SK-N-SH treated with all-trans-retinoic acid at 6 μM for 48 hours (cell line): ENCODE results near the gene UCN.

Source experiments
- ATAC-seq: fragments of 200-7000 bp; cut with Tn5 transposase; 3 replicates; pipeline ENCODE4 v1.9.1; 2020; ENCODE audit warnings: mild to moderate bottlenecking, moderate library complexity
- ARNTL ChIP-seq: fragments of 450-650 bp; formaldehyde crosslinking; IDR thresholded peaks from 2 replicates; pipeline ENCODE4 v1.5.0; 2020; ENCODE audit warnings: low read depth, mild to moderate bottlenecking, moderate library complexity, borderline replicate concordance
- BACH2 ChIP-seq: fragments of 250-450 bp; sonication (Bioruptor Pico); IDR thresholded peaks from 2 replicates; pipeline ENCODE4 v1.9.0; 2021; ENCODE audit warnings: mild to moderate bottlenecking, borderline replicate concordance
- CSDC2 ChIP-seq: fragments of 250-450 bp; sonication (Bioruptor Pico); IDR thresholded peaks from 2 replicates; pipeline ENCODE4 v1.5.0; 2020; ENCODE audit warnings: mild to moderate bottlenecking, moderate library complexity
- ESRRG ChIP-seq: fragments of 250-450 bp; sonication (Bioruptor Pico); IDR thresholded peaks from 2 replicates; pipeline ENCODE4 v1.6.1; 2021; ENCODE audit warnings: mild to moderate bottlenecking
- GLIS3 ChIP-seq: fragments of 250-450 bp; sonication (Bioruptor Pico); IDR thresholded peaks from 2 replicates; pipeline ENCODE4 v1.5.0; 2020; ENCODE audit warnings: mild to moderate bottlenecking, moderate library complexity
- ISL1 ChIP-seq: fragments of 250-450 bp; sonication (Bioruptor Pico); IDR thresholded peaks from 2 replicates; pipeline ENCODE4 v2.1.2; 2022; ENCODE audit warnings: mild to moderate bottlenecking, moderate library complexity
- OSR1 ChIP-seq: fragments of 250-450 bp; sonication (Bioruptor Pico); IDR thresholded peaks from 2 replicates; pipeline ENCODE4 v1.8.0; 2022; ENCODE audit warnings: moderate library complexity, mild to moderate bottlenecking, inconsistent platforms
- PATZ1 ChIP-seq: fragments of 250-450 bp; sonication (Bioruptor Pico); IDR thresholded peaks from 2 replicates; pipeline ENCODE4 v1.8.0; 2020; ENCODE audit warnings: mild to moderate bottlenecking, moderate library complexity, borderline replicate concordance
- POU6F1 ChIP-seq: fragments of 250-450 bp; sonication (Bioruptor Pico); IDR thresholded peaks from 2 replicates; pipeline ENCODE4 v1.8.0; 2021; ENCODE audit warnings: low read depth, mild to moderate bottlenecking, moderate library complexity, borderline replicate concordance
- PPARA ChIP-seq: fragments of 250-450 bp; sonication (Bioruptor Pico); IDR thresholded peaks from 2 replicates; pipeline ENCODE4 v1.5.0; 2020; ENCODE audit warnings: mild to moderate bottlenecking, borderline replicate concordance
- RARB ChIP-seq: fragments of 250-450 bp; sonication (Bioruptor Pico); IDR thresholded peaks from 2 replicates; pipeline ENCODE4 v1.8.0; 2021; ENCODE audit warnings: mild to moderate bottlenecking, moderate library complexity
- SNAI2 ChIP-seq: fragments of 250-450 bp; sonication (Bioruptor Pico); IDR thresholded peaks from 2 replicates; pipeline ENCODE4 v1.5.0; 2020; ENCODE audit warnings: mild to moderate bottlenecking, moderate library complexity
- TCF4 ChIP-seq: fragments of 250-450 bp; sonication (Bioruptor Pico); IDR thresholded peaks from 2 replicates; pipeline ENCODE4 v1.8.0; 2021; ENCODE audit warnings: mild to moderate bottlenecking, moderate library complexity, borderline replicate concordance
- TOX ChIP-seq: fragments of 250-450 bp; sonication (Bioruptor Pico); IDR thresholded peaks from 2 replicates; pipeline ENCODE4 v1.8.0; 2021; ENCODE audit warnings: mild to moderate bottlenecking, moderate library complexity, borderline replicate concordance
- ZFP3 ChIP-seq: fragments of 250-450 bp; sonication (Bioruptor Pico); IDR thresholded peaks from 2 replicates; pipeline ENCODE4 v1.5.0; 2020; ENCODE audit warnings: mild to moderate bottlenecking, moderate library complexity
- ZFP30 ChIP-seq: fragments of 450-650 bp; formaldehyde crosslinking; IDR thresholded peaks from 2 replicates; pipeline ENCODE4 v1.5.0; 2022; ENCODE audit warnings: mild to moderate bottlenecking, moderate library complexity
- ZNF565 ChIP-seq: fragments of 450-650 bp; formaldehyde crosslinking; conservative IDR thresholded peaks from 2 replicates; pipeline ENCODE4 v1.5.0; 2020; ENCODE audit warnings: low read depth, mild to moderate bottlenecking, moderate library complexity
- ZNF70 ChIP-seq: fragments of 450-650 bp; formaldehyde crosslinking; IDR thresholded peaks from 2 replicates; pipeline ENCODE4 v1.5.0; 2020; ENCODE audit warnings: mild to moderate bottlenecking, moderate library complexity
- ZNF8 ChIP-seq: fragments of 450-650 bp; formaldehyde crosslinking; IDR thresholded peaks from 2 replicates; pipeline ENCODE4 v1.5.0; 2020; ENCODE audit warnings: mild to moderate bottlenecking, moderate library complexity
- TF ChIP-seq, protein P1 (sequence below): fragments of 250-450 bp; sonication (Bioruptor Pico); IDR thresholded peaks from 2 replicates; pipeline ENCODE4 v1.5.1; 2021; ENCODE audit warnings: mild to moderate bottlenecking, moderate library complexity
- TF ChIP-seq, protein P2 (sequence below): fragments of 250-450 bp; sonication (Bioruptor Pico); IDR thresholded peaks from 2 replicates; pipeline ENCODE4 v1.5.0; 2020; ENCODE audit warnings: mild to moderate bottlenecking, moderate library complexity

Gene UCN

GRCh38 chr2:27350106-27350693 is 42.0 kb upstream of the UCN start:
- TF ChIP-seq GLIS3 (CRISPR knock-in tag) (no peak), TCF4 (CRISPR knock-in tag) (no peak), ZNF565 (no peak)
- no peak for ATAC-seq

DNA sequence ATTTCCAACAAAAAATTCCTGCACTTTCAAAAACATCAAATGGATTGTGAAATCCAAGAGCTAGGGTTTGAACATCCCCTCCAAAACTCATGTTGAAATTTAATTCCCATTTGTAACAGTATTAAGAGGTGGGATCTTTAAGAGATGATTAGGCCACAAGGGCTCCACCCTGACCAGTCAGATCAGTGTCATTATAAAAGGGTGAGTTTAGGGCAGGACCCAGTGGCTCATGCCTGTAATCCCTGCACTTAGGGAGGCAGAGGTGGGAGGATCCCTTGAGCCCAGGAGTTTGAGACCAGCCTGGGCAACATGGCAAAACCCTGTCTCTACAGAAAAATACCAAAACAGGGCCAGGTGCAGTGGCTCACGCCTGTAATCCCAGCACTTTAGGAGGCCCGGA is 39.4 kb upstream of the UCN start:
- TF ChIP-seq TCF4 (CRISPR knock-in tag) (no peak), BACH2 (CRISPR knock-in tag) (no peak), ZFP3 (CRISPR knock-in tag) (no peak), ESRRG (CRISPR knock-in tag) (no peak), TOX (no peak), ZFP30 (CRISPR knock-in tag) (no peak), ZNF565 (no peak), GLIS3 (CRISPR knock-in tag) (no peak), POU6F1 (no peak), OSR1 (CRISPR knock-in tag) (no peak), PPARA (CRISPR knock-in tag) (no peak), ISL1 (CRISPR knock-in tag) (no peak), ZNF8 (CRISPR knock-in tag) (no peak)
- TF ChIP-seq, protein P1, sequence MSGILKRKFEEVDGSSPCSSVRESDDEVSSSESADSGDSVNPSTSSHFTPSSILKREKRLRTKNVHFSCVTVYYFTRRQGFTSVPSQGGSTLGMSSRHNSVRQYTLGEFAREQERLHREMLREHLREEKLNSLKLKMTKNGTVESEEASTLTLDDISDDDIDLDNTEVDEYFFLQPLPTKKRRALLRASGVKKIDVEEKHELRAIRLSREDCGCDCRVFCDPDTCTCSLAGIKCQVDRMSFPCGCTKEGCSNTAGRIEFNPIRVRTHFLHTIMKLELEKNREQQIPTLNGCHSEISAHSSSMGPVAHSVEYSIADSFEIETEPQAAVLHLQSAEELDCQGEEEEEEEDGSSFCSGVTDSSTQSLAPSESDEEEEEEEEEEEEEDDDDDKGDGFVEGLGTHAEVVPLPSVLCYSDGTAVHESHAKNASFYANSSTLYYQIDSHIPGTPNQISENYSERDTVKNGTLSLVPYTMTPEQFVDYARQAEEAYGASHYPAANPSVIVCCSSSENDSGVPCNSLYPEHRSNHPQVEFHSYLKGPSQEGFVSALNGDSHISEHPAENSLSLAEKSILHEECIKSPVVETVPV (CRISPR knock-in tag), result no peak
- TF ChIP-seq, protein P2, sequence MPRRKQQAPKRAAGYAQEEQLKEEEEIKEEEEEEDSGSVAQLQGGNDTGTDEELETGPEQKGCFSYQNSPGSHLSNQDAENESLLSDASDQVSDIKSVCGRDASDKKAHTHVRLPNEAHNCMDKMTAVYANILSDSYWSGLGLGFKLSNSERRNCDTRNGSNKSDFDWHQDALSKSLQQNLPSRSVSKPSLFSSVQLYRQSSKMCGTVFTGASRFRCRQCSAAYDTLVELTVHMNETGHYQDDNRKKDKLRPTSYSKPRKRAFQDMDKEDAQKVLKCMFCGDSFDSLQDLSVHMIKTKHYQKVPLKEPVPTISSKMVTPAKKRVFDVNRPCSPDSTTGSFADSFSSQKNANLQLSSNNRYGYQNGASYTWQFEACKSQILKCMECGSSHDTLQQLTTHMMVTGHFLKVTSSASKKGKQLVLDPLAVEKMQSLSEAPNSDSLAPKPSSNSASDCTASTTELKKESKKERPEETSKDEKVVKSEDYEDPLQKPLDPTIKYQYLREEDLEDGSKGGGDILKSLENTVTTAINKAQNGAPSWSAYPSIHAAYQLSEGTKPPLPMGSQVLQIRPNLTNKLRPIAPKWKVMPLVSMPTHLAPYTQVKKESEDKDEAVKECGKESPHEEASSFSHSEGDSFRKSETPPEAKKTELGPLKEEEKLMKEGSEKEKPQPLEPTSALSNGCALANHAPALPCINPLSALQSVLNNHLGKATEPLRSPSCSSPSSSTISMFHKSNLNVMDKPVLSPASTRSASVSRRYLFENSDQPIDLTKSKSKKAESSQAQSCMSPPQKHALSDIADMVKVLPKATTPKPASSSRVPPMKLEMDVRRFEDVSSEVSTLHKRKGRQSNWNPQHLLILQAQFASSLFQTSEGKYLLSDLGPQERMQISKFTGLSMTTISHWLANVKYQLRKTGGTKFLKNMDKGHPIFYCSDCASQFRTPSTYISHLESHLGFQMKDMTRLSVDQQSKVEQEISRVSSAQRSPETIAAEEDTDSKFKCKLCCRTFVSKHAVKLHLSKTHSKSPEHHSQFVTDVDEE (CRISPR knock-in tag), result no peak
- no peak for ATAC-seq

DNA sequence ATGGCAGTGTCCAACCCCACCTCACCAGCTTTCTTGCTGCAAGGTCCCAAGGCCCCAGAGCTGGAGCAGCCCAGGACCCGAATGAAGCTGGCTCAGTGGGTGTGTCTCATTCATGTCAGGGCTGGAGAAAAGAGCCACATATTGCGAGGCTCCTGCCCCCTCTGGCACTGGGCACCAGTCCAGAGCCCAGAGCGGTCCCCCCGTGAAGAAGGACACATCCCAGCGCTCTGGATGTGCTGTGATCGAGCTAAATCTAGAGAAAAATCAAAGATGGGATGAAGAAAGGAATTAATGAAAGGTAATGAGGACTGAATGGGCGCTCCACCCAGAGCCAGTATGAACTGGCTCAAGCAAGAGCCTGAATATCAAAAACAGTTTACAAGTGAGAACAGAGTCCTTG is 27.9 kb upstream of the UCN start:
- ATAC-seq, result no peak
- no peak for TF ChIP-seq SNAI2 (CRISPR knock-in tag)
- TF ChIP-seq RARB (CRISPR knock-in tag), result no peak
- no peak for TF ChIP-seq PATZ1 (CRISPR knock-in tag)
- TF ChIP-seq ZFP30 (CRISPR knock-in tag), result no peak
- TF ChIP-seq, all 23 proteins: peak for 0

- no peak for TF ChIP-seq ZNF70
- no peak for TF ChIP-seq ESRRG (CRISPR knock-in tag)
- TF ChIP-seq ARNTL, result no peak
- TF ChIP-seq CSDC2, result no peak
- no peak for TF ChIP-seq PPARA (CRISPR knock-in tag)
- no peak for TF ChIP-seq GLIS3 (CRISPR knock-in tag)
- TF ChIP-seq ZNF565, result no peak
- TF ChIP-seq ZFP30 (CRISPR knock-in tag), result no peak
- no peak for TF ChIP-seq TOX
- no peak for ATAC-seq
Measured at GRCh38 chr2:27335311-27335710, 27.1 kb upstream of the UCN start.
